Prostate gland (tissue), 2 donors: Measurements from ENCODE around the gene C20orf202. TPM values are rescaled to one million over a fixed set of nuclear protein-coding genes. Genes with fewer than 3 reads are reported as not detected.

Source experiments
- DNase-seq: peaks from one replicate; pipeline ENCODE4 v3.0.0-alpha.2; 2019; ENCODE audit warnings: low spot score
- H3K27ac ChIP-seq, 2 donors: fragments of 200-600 bp; sonication (generic); 2 replicates each; pipeline ENCODE4 v1.5.1; 2017 to 2019
- H3K27me3 ChIP-seq: fragments of 200-600 bp; sonication (generic); replicated peaks from 2 replicates; pipeline ENCODE4 v1.5.1; 2019; ENCODE audit not compliant: insufficient read depth
- H3K36me3 ChIP-seq, 2 donors: fragments of 200-600 bp; sonication (generic); 1 replicate in 1 of 2; 2 replicates in 1 of 2; pipeline versions ENCODE4 v1.5.1 to v1.8.1; 2017 to 2019
- H3K4me1 ChIP-seq: fragments of 200-600 bp; sonication (generic); replicated peaks from 2 replicates; pipeline ENCODE4 v1.5.1; 2019
- H3K4me3 ChIP-seq, 2 donors: fragments of 200-600 bp; sonication (generic); 2 replicates each; pipeline ENCODE4 v1.5.1; 2017 to 2019
- H3K9me3 ChIP-seq: fragments of 200-600 bp; sonication (generic); 2 replicates; pipeline ENCODE4 v1.5.1; 2017
- POLR2A ChIP-seq: fragments of 450-650 bp; IDR thresholded peaks from one replicate; pipeline ENCODE4 v1.6.1; 2016; ENCODE audit warnings: antibody characterized with exemption, mild to moderate bottlenecking
- POLR2AphosphoS5 ChIP-seq: sonication (generic); formaldehyde crosslinking; IDR thresholded peaks from one replicate; pipeline ENCODE4 v1.6.1; 2017; ENCODE audit warnings: antibody characterized with exemption
- WGBS: methylation state at CpG from one replicate; pipeline ENCODE4 v1.1.5; 2018; 5-methylcytosine and 5-hydroxymethylcytosine counted together
- intact Hi-C: fragments of 100-400 bp; cut with DNase I; formaldehyde crosslinking; loops from one replicate; pipeline ENCODE4 v1.14.2; 2022
- total RNA-seq, 2 donors: library from RNA; depleted of rRNA; stranded (reverse); fragments of >200 nt; gene quantifications; one replicate each; pipeline ENCODE4 v1.1.0, GENCODE V29; 2016
- TF ChIP-seq, protein P1 (sequence below), 4 experiments: fragments of 200-600 bp in 2 of 4; fragments of 450-650 bp in 2 of 4; sonication (generic) in 2 of 4; IDR thresholded peaks; 1 replicate in 3 of 4; 2 replicates in 1 of 4; pipeline ENCODE4 v1.5.1; 2016 to 2019; ENCODE audit warnings: antibody characterized with exemption in 4 of 4, mild to moderate bottlenecking in 2 of 4, moderate library complexity in 2 of 4

The C20orf202 gene
- total RNA-seq, 2 donors from 2014 or later: not detected

DNA sequence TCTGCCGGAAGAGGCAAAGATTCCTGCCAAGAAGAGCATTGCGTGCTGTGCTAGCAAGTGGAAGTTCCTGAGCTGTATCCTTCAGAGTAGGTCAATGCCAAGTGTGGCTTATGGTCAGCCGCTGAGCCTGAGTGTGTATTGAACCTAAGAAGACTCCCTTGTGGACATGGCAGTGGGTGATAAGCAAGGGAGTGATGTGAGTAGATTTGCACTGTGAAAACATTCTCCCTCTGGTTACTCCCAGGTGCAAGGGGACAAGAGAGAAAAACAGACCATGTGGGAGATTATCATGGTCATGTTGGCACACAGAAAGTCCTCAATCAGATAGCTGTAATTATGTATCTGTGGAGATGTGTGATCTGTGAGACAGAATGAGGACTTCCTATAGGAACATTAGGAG is 12.4 kb upstream of the C20orf202 start:
- H3K9me3 ChIP-seq: no peaks in the 10 kb centered on the region
- H3K4me3 ChIP-seq: no peak overlapping the region
- no peaks in the 10 kb centered on the region for H3K27me3 ChIP-seq
- no peak for DNase-seq
- no peak overlapping the region for H3K27ac ChIP-seq
- intact Hi-C loops: no loop called here
- no peak for TF ChIP-seq POLR2A
- TF ChIP-seq, protein P1, sequence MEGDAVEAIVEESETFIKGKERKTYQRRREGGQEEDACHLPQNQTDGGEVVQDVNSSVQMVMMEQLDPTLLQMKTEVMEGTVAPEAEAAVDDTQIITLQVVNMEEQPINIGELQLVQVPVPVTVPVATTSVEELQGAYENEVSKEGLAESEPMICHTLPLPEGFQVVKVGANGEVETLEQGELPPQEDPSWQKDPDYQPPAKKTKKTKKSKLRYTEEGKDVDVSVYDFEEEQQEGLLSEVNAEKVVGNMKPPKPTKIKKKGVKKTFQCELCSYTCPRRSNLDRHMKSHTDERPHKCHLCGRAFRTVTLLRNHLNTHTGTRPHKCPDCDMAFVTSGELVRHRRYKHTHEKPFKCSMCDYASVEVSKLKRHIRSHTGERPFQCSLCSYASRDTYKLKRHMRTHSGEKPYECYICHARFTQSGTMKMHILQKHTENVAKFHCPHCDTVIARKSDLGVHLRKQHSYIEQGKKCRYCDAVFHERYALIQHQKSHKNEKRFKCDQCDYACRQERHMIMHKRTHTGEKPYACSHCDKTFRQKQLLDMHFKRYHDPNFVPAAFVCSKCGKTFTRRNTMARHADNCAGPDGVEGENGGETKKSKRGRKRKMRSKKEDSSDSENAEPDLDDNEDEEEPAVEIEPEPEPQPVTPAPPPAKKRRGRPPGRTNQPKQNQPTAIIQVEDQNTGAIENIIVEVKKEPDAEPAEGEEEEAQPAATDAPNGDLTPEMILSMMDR (IDR thresholded peaks at IDR 0.05): no peak
- WGBS: 97% methylated on average over 3 of the region's 3 CpGs
- no peaks in the 10 kb centered on the region for H3K36me3 ChIP-seq
- no peaks in the 10 kb centered on the region for H3K4me1 ChIP-seq

DNA sequence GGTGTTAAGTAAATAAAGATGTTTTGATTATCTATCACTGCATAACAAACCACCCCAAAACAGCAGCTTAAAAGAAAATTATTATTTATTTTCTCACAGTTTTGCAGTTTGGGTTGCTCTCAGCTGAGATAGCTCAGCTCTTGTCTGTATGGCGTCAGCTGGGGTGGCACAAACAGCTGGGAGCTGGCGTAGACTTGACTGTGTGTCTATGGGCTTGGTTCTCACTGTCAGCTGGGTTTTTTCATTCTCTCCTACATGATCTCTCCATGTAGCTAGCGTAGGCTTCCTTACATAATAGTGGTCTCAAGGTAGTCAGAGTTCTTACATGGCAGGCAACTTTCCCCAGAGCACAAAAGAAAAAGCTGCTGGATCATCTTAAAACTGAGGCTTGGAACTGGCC is 12.0 kb upstream of the C20orf202 start:
- no peaks in the 10 kb centered on the region for H3K4me1 ChIP-seq
- TF ChIP-seq POLR2AphosphoS5 (no peak), POLR2A (no peak)
- TF ChIP-seq, protein P1 (IDR thresholded peaks at IDR 0.05): no peak
- H3K27ac ChIP-seq: no peak overlapping the region
- no peak overlapping the region for H3K4me3 ChIP-seq
- no peaks in the 10 kb centered on the region for H3K36me3 ChIP-seq
- intact Hi-C loops: no loop called here
- no peak for DNase-seq
- 73% methylated on average over 3 of the region's 3 CpGs for WGBS
- no peaks in the 10 kb centered on the region for H3K9me3 ChIP-seq
- H3K27me3 ChIP-seq: no peaks in the 10 kb centered on the region

DNA sequence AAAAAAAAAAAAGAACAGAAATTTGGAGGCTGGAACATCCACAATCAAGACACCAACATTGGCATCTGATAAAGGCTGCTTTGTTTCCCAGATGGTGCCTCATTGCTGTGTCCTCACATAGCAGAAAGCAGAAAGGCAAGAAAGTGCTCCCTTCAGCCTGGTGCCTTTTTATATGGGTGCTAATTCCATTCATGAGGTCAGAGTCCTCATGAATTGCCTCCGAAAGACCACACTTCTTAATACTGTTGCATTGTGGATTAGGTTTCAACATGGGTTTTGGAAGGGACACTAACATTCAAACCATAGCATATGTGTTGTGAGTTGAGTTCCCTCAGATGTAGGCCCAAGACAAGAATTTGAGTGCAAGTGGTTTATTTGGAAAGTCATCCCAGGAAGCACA is 8.0 kb upstream of the C20orf202 start:
- Histone ChIP-seq H3K36me3 (no peaks in the 10 kb centered on the region), H3K27ac (no peak overlapping the region), H3K4me1 (no peaks in the 10 kb centered on the region), H3K9me3 (no peaks in the 10 kb centered on the region), H3K27me3 (no peaks in the 10 kb centered on the region), H3K4me3 (no peak overlapping the region)
- no peak for DNase-seq
- intact Hi-C loops: no loop called here
- 65% methylated on average over 1 of the region's 1 CpG for WGBS
- TF ChIP-seq POLR2A (no peak), POLR2AphosphoS5 (no peak)
- TF ChIP-seq, protein P1 (IDR thresholded peaks at IDR 0.05): no peak

DNA sequence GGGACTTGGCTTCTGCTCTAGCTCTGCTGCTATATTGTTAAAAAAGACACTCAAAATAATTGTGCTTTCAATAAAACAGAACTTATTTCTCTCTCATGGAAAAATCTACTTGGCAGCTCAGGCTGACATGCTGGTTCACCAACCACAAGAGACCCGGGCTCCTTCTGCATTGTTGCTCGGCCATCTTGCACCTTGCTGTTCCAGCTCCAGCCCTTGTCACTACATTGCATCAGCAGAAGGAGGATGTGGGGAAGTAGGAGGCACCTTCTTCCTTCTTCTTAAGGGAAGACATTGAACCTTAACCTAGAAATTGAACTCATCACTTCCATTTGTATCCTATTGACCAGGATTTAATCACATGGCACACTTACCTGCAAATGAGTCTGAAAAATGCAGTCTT is 6.6 kb upstream of the C20orf202 start:
- no peak overlapping the region for H3K4me3 ChIP-seq
- no peaks in the 10 kb centered on the region for H3K36me3 ChIP-seq
- TF ChIP-seq POLR2A: no peak
- no peak for TF ChIP-seq POLR2AphosphoS5
- TF ChIP-seq, protein P1 (IDR thresholded peaks at IDR 0.05): no peak
- intact Hi-C loops: no loop called here
- whole genome bisulfite sequencing: 85% methylated on average over 2 of the region's 2 CpGs
- no peaks in the 10 kb centered on the region for H3K9me3 ChIP-seq
- no peaks in the 10 kb centered on the region for H3K4me1 ChIP-seq
- no peak overlapping the region for H3K27ac ChIP-seq
- no peak for DNase-seq
- no peaks in the 10 kb centered on the region for H3K27me3 ChIP-seq

DNA sequence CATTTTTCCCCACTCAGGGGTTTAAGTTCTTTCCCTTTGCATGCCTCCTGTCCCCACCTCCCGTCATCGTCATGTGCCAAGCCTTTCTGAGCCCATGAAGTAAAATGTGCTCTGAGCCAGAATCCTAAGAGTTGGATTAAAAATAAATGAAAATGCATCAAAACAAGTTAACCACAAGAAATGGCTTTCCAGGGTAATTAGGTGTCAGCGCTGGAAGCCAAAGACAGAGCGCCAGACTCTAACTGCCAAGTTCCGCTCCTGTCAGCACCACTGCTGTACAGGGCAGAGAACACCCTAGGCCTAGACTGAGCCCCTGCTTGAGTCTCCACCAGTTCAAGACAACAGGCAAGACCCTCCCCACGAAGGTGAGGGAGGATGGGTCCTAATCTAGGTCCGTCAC is 5.5 kb upstream of the C20orf202 start:
- 79% methylated on average over 7 of the region's 7 CpGs for WGBS
- H3K36me3 ChIP-seq: no peaks in the 10 kb centered on the region
- no peak overlapping the region for H3K4me3 ChIP-seq
- intact Hi-C loops: no loop called here
- no peaks in the 10 kb centered on the region for H3K4me1 ChIP-seq
- H3K27ac ChIP-seq: no peak overlapping the region
- no peak for DNase-seq
- no peaks in the 10 kb centered on the region for H3K9me3 ChIP-seq
- TF ChIP-seq, protein P1 (IDR thresholded peaks at IDR 0.05): no peak
- TF ChIP-seq POLR2A (no peak), POLR2AphosphoS5 (no peak)
- no peaks in the 10 kb centered on the region for H3K27me3 ChIP-seq
